Neuronal stem cell (in vitro differentiated cells): Measurements from ENCODE around the gene DUS3L.

Source experiments
- DNase-seq: peaks from one replicate; pipeline ENCODE4 v3.0.0-alpha.2; 2013; ENCODE audit warnings: low spot score
- H2AFZ ChIP-seq: one replicate; pipeline ENCODE4 v1.6.1; 2013; ENCODE audit warnings: mild to moderate bottlenecking, low read length, inconsistent platforms
- H2AK5ac ChIP-seq: 2 replicates; pipeline ENCODE4 v1.6.1; 2013; ENCODE audit warnings: low read depth, mild to moderate bottlenecking, inconsistent platforms, low read length, moderate library complexity, mixed read lengths
- H2BK120ac ChIP-seq: 2 replicates; pipeline ENCODE4 v1.6.1; 2013; ENCODE audit warnings: low read depth, mild to moderate bottlenecking, inconsistent platforms, low read length, moderate library complexity, mixed read lengths
- H2BK12ac ChIP-seq: one replicate; pipeline ENCODE4 v1.6.1; 2013; ENCODE audit warnings: low read length, inconsistent platforms
- H2BK15ac ChIP-seq: 2 replicates; pipeline ENCODE4 v1.6.1; 2013; ENCODE audit warnings: mild to moderate bottlenecking, low read length, inconsistent platforms, mixed read lengths
- H2BK5ac ChIP-seq: one replicate; pipeline ENCODE4 v1.6.1; 2013; ENCODE audit warnings: inconsistent platforms, mild to moderate bottlenecking, low read length, moderate library complexity
- H3K14ac ChIP-seq: one replicate; pipeline ENCODE4 v1.6.1; 2013; ENCODE audit warnings: low read length, inconsistent platforms
- H3K18ac ChIP-seq: 2 replicates; pipeline ENCODE4 v1.6.1; 2013; ENCODE audit warnings: low read length, inconsistent platforms
- H3K23ac ChIP-seq: 2 replicates; pipeline ENCODE4 v1.6.1; 2013; ENCODE audit warnings: low read depth, mild to moderate bottlenecking, mixed read lengths, low read length, inconsistent platforms; ENCODE audit not compliant: poor library complexity
- H3K27ac ChIP-seq: replicated peaks from 3 replicates; pipeline ENCODE4 v1.5.1; 2013; ENCODE audit warnings: low read length, inconsistent platforms
- H3K27me3 ChIP-seq, 3 experiments: 2 replicates each; pipeline ENCODE4 v1.6.1; 2013; ENCODE audit warnings: low read length in 3 of 3, mild to moderate bottlenecking in 2 of 3, inconsistent platforms in 1 of 3, low read depth in 1 of 3, mixed read lengths in 1 of 3, moderate library complexity in 1 of 3; ENCODE audit not compliant: control insufficient read depth in 3 of 3, insufficient read depth in 3 of 3
- H3K36me3 ChIP-seq, 2 donors: replicated peaks in 1 of 2; 2 replicates each; pipeline ENCODE4 v1.6.1; 2013; ENCODE audit warnings: low read length in 2 of 2; ENCODE audit not compliant: control insufficient read depth in 2 of 2, insufficient read depth in 2 of 2
- H3K4ac ChIP-seq: 2 replicates; pipeline ENCODE4 v1.6.1; 2013; ENCODE audit warnings: inconsistent platforms, mild to moderate bottlenecking, low read length, moderate library complexity
- H3K4me1 ChIP-seq, 2 donors: 1 replicate in 1 of 2; 2 replicates in 1 of 2; pipeline ENCODE4 v1.6.1; 2013; ENCODE audit warnings: low read length in 2 of 2, low read depth in 1 of 2; ENCODE audit not compliant: control insufficient read depth in 2 of 2, insufficient read depth in 1 of 2
- H3K4me2 ChIP-seq: one replicate; pipeline ENCODE4 v1.6.1; 2013; ENCODE audit warnings: mild to moderate bottlenecking, low read length, inconsistent platforms; ENCODE audit not compliant: insufficient read depth, poor library complexity, severe bottlenecking
- H3K4me3 ChIP-seq, 2 donors: 2 replicates each; pipeline ENCODE4 v1.5.1; 2013; ENCODE audit warnings: low read length in 2 of 2, mild to moderate bottlenecking in 2 of 2, inconsistent platforms in 1 of 2, moderate library complexity in 1 of 2
- H3K79me1 ChIP-seq: one replicate; pipeline ENCODE4 v1.6.1; 2013; ENCODE audit warnings: low read depth, mild to moderate bottlenecking, inconsistent platforms, low read length, moderate library complexity
- H3K9ac ChIP-seq: one replicate; pipeline ENCODE4 v1.6.1; 2013; ENCODE audit warnings: mild to moderate bottlenecking, low read depth, low read length, inconsistent platforms; ENCODE audit not compliant: poor library complexity
- H3K9me3 ChIP-seq, 2 donors: replicated peaks in 1 of 2; 2 replicates each; pipeline versions ENCODE3 to v1.6.1; 2013; ENCODE audit warnings: low read length in 2 of 2, mild to moderate bottlenecking in 2 of 2, inconsistent platforms in 1 of 2, low read depth in 1 of 2, mixed read lengths in 1 of 2, moderate library complexity in 1 of 2; ENCODE audit not compliant: control insufficient read depth in 2 of 2, insufficient read depth in 1 of 2
- H4K8ac ChIP-seq: one replicate; pipeline ENCODE4 v1.6.1; 2013; ENCODE audit warnings: low read depth, mild to moderate bottlenecking, inconsistent platforms, low read length, moderate library complexity
- H4K91ac ChIP-seq: one replicate; pipeline ENCODE4 v1.6.1; 2013; ENCODE audit warnings: low read length, low read depth, mild to moderate bottlenecking, inconsistent platforms; ENCODE audit not compliant: poor library complexity
- WGBS, 2 donors: extraction: QIAGEN DNeasy Blood & Tissue Kit; methylation state at CpG; one replicate each; pipeline ENCODE4 v1.1.7; 2013; ENCODE audit warnings: missing lambda C conversion rate in 2 of 2, mixed read lengths in 1 of 2; ENCODE audit not compliant: insufficient read length in 2 of 2, insufficient replicate concordance in 1 of 2; ENCODE audit errors: extremely low coverage in 2 of 2; 5-methylcytosine and 5-hydroxymethylcytosine counted together

Gene DUS3L

GRCh38 chr19:5789886-5790558, 941 bp downstream of the DUS3L start:
- H4K8ac ChIP-seq = no peak overlapping the region
- H2BK12ac ChIP-seq = no peak overlapping the region
- peak overlapping the region; percentile 48 for H2AFZ ChIP-seq
- H4K91ac ChIP-seq = no peak overlapping the region
- peaks cover 4 to 7% of the 10 kb centered on the region in 2 donors for H3K4me1 ChIP-seq
- peaks cover 35 to 52% of the 10 kb centered on the region in 2 donors for H3K36me3 ChIP-seq
- peak overlapping the region; percentile 90 for H3K4me2 ChIP-seq
- H3K9me3 ChIP-seq = peaks cover 0 to 2% of the 10 kb centered on the region in 2 donors
- no peak overlapping the region for H3K23ac ChIP-seq
- no peak overlapping the region for H2BK120ac ChIP-seq
- no CpG with 5 or more reads among the region's 26 CpGs for WGBS, 2 donors
- H3K27me3 ChIP-seq = no peaks in the 10 kb centered on the region
- peak overlapping the region; percentile 15 for H3K18ac ChIP-seq
- H3K27ac ChIP-seq = no peak overlapping the region
- no peak overlapping the region for H3K4ac ChIP-seq
- peak overlapping the region; percentile 20 for H2BK15ac ChIP-seq
- peak overlapping the region; percentile 97 for H2AK5ac ChIP-seq
- DNase-seq = no peak
- H3K79me1 ChIP-seq = peaks cover 13% of the 10 kb centered on the region
- H3K14ac ChIP-seq = no peak overlapping the region
- peak overlapping the region; percentile 64 to 76 for H3K4me3 ChIP-seq
- H3K9ac ChIP-seq = no peak overlapping the region
- peak overlapping the region; percentile 88 for H2BK5ac ChIP-seq

GRCh38 chr19:5789351-5789761, 1.6 kb downstream of the DUS3L start:
- no peak overlapping the region for H2AFZ ChIP-seq
- H3K23ac ChIP-seq = no peak overlapping the region
- H2BK15ac ChIP-seq = no peak overlapping the region
- H3K4me1 ChIP-seq = peaks cover 4 to 7% of the 10 kb centered on the region in 2 donors
- DNase-seq = no peak
- no peak overlapping the region for H2AK5ac ChIP-seq
- H3K4me3 ChIP-seq = no peak overlapping the region
- H2BK5ac ChIP-seq = no peak overlapping the region
- H3K9me3 ChIP-seq = peaks cover 0 to 2% of the 10 kb centered on the region in 2 donors
- H3K27me3 ChIP-seq = no peaks in the 10 kb centered on the region
- H3K36me3 ChIP-seq = peaks cover 35 to 58% of the 10 kb centered on the region in 2 donors
- no peak overlapping the region for H3K18ac ChIP-seq
- no peak overlapping the region for H3K14ac ChIP-seq
- no peak overlapping the region for H4K8ac ChIP-seq
- no peak overlapping the region for H3K4me2 ChIP-seq
- H3K4ac ChIP-seq = no peak overlapping the region
- H2BK12ac ChIP-seq = no peak overlapping the region
- no peak overlapping the region for H3K27ac ChIP-seq
- WGBS, 2 donors = no CpG with 5 or more reads among the region's 39 CpGs
- H3K79me1 ChIP-seq = peaks cover 13% of the 10 kb centered on the region
- H2BK120ac ChIP-seq = no peak overlapping the region
- no peak overlapping the region for H4K91ac ChIP-seq
- no peak overlapping the region for H3K9ac ChIP-seq

GRCh38 chr19:5788422-5788821, 2.5 kb downstream of the DUS3L start:
- H3K27ac ChIP-seq = no peak overlapping the region
- no CpG with 5 or more reads among the region's 5 CpGs for WGBS, 2 donors
- no peak overlapping the region for H3K4ac ChIP-seq
- H3K4me2 ChIP-seq = no peak overlapping the region
- H3K14ac ChIP-seq = no peak overlapping the region
- H2BK120ac ChIP-seq = no peak overlapping the region
- H3K36me3 ChIP-seq = peaks cover 38 to 63% of the 10 kb centered on the region in 2 donors
- H3K18ac ChIP-seq = no peak overlapping the region
- H2BK15ac ChIP-seq = no peak overlapping the region
- H3K27me3 ChIP-seq = no peaks in the 10 kb centered on the region
- H4K91ac ChIP-seq = no peak overlapping the region
- H2BK12ac ChIP-seq = no peak overlapping the region
- DNase-seq = no peak
- H3K4me3 ChIP-seq = no peak overlapping the region
- H3K9me3 ChIP-seq = peaks cover 0 to 2% of the 10 kb centered on the region in 2 donors
- peaks cover 4 to 7% of the 10 kb centered on the region in 2 donors for H3K4me1 ChIP-seq
- no peak overlapping the region for H3K9ac ChIP-seq
- H3K79me1 ChIP-seq = peaks cover 13% of the 10 kb centered on the region
- H3K23ac ChIP-seq = no peak overlapping the region
- H2BK5ac ChIP-seq = no peak overlapping the region
- H4K8ac ChIP-seq = peak overlapping the region; percentile 65
- H2AK5ac ChIP-seq = no peak overlapping the region
- no peak overlapping the region for H2AFZ ChIP-seq

GRCh38 chr19:5787409-5788182, 3.4 kb downstream of the DUS3L start:
- no peak overlapping the region for H3K27ac ChIP-seq
- no peak overlapping the region for H3K4me2 ChIP-seq
- peak overlapping the region; percentile 65 for H4K8ac ChIP-seq
- H3K9me3 ChIP-seq = no peaks in the 10 kb centered on the region
- peaks cover 13% of the 10 kb centered on the region for H3K79me1 ChIP-seq
- H2AK5ac ChIP-seq = no peak overlapping the region
- peaks cover 38 to 67% of the 10 kb centered on the region in 2 donors for H3K36me3 ChIP-seq
- H3K4me1 ChIP-seq = peaks cover 4 to 7% of the 10 kb centered on the region in 2 donors
- H3K9ac ChIP-seq = no peak overlapping the region
- no peak overlapping the region for H3K4me3 ChIP-seq
- peak overlapping the region; percentile 53 for H2BK5ac ChIP-seq
- no peaks in the 10 kb centered on the region for H3K27me3 ChIP-seq
- no peak overlapping the region for H2BK15ac ChIP-seq
- no peak overlapping the region for H2BK120ac ChIP-seq
- H3K18ac ChIP-seq = no peak overlapping the region
- WGBS, 2 donors = no CpG with 5 or more reads among the region's 39 CpGs
- no peak overlapping the region for H4K91ac ChIP-seq
- H3K14ac ChIP-seq = no peak overlapping the region
- H3K23ac ChIP-seq = peak overlapping the region; percentile 65
- DNase-seq = no peak
- H2BK12ac ChIP-seq = no peak overlapping the region
- H2AFZ ChIP-seq = no peak overlapping the region
- no peak overlapping the region for H3K4ac ChIP-seq
